ENCODE results near the gene CD320.

The CD320 gene

DNA sequence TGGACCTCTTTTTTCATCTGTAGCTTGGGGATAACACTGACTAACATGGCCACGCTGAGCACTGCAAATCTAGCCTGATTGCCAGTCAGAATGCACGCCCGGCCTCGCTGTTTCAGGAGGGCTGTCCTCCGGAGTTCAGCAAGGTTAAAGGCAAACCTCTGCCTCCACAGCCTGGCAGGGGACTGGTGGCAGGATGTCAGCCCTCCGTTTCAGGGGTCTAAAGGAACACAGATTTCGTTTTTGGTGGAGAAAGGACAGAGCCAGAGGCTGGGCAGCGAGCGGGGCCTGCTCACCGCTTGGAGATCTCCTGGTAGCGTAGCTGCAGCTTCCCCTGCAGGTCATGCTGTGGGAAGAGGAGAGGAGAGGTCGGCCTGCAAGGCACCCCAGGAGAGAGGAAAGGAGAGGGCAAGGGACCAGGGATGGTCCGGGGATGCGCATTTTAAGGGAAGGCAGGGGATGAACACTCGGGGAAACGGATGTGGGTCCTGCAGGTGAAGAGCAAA is 12.5 kb upstream of the CD320 start (continued):
- TF ChIP-seq, protein P1, sequence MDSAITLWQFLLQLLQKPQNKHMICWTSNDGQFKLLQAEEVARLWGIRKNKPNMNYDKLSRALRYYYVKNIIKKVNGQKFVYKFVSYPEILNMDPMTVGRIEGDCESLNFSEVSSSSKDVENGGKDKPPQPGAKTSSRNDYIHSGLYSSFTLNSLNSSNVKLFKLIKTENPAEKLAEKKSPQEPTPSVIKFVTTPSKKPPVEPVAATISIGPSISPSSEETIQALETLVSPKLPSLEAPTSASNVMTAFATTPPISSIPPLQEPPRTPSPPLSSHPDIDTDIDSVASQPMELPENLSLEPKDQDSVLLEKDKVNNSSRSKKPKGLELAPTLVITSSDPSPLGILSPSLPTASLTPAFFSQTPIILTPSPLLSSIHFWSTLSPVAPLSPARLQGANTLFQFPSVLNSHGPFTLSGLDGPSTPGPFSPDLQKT (IDR thresholded peaks at IDR 0.05; ENCODE audit: borderline replicate concordance, low read depth, low read length), result no peak
- TF ChIP-seq HOXD13 (CRISPR knock-in tag; IDR thresholded peaks at IDR 0.05; ENCODE audit: borderline replicate concordance) (0 out of 2 replicates have a peak, but pooled peaks have one; percentile 7), ZNF169 (tag by site-specific recombination; IDR thresholded peaks at IDR 0.05) (peak; percentile 26; the same call in 1 of the 2 replicates), ZNF785 (tag by site-specific recombination; IDR thresholded peaks at IDR 0.05) (no peak), ZNF248 (tag by site-specific recombination; IDR thresholded peaks at IDR 0.05) (no peak), ZNF404 (tag by site-specific recombination; IDR thresholded peaks at IDR 0.05) (no peak), ZNF677 (tag by site-specific recombination; IDR thresholded peaks at IDR 0.05) (no peak), ZNF777 (tag by site-specific recombination; IDR thresholded peaks at IDR 0.05; ENCODE audit: borderline replicate concordance) (no peak), KLF9 (tag by site-specific recombination; IDR thresholded peaks at IDR 0.05; ENCODE audit: low read depth) (no peak), ZNF19 (tag by site-specific recombination; IDR thresholded peaks at IDR 0.05; ENCODE audit: low read depth) (no peak), ZNF138 (tag by site-specific recombination; IDR thresholded peaks at IDR 0.05; ENCODE audit: borderline replicate concordance) (no peak), ZNF530 (tag by site-specific recombination; IDR thresholded peaks at IDR 0.05; ENCODE audit: low read depth) (peak; percentile 63; the same call in 1 of the 2 replicates), HOXC10 (CRISPR knock-in tag; IDR thresholded peaks at IDR 0.05) (no peak)

GRCh38 chr19:8319807-8320520 is 11.8 kb upstream of the CD320 start:
- peak overlapping the region; percentile 67; the same call in 1 of the 2 replicates for H3K27ac ChIP-seq (ENCODE audit: extremely low read depth, low read depth, low read length)
- peak overlapping the region; percentile 97 for H3K4me3 ChIP-seq (ENCODE audit: low read depth, low read length)
- H3K4me1 ChIP-seq (ENCODE audit: control insufficient read depth, insufficient read depth, low read length), result peaks cover 5% of the 10 kb centered on the region; the same call in 1 of the 2 replicates
- CTCF ChIA-PET, result interaction anchor here (0.6 kb wide), 2 partner anchors 378 to 402 kb away, joined by 3 to 5 read pairs; no protein-coding TSS in a partner anchor
- POLR2A ChIA-PET, result no interaction called here
- H3K9me3 ChIP-seq (ENCODE audit: control insufficient read depth, insufficient read depth, low read depth, low read length), result no peaks in the 10 kb centered on the region
- peaks cover 17 to 53% of the 10 kb centered on the region in 2 experiments for H3K36me3 ChIP-seq (ENCODE audit: control insufficient read depth in 2 of 2, insufficient read depth in 1 of 2, low read length in 2 of 2)
- TF ChIP-seq ZNF645 (tag by site-specific recombination; IDR thresholded peaks at IDR 0.05), result no peak
- no peak for TF ChIP-seq ZNF2 (tag by site-specific recombination; IDR thresholded peaks at IDR 0.05)
- TF ChIP-seq ZNF792 (tag by site-specific recombination; IDR thresholded peaks at IDR 0.05), result no peak
- no peak for TF ChIP-seq ZNF391 (tag by site-specific recombination; IDR thresholded peaks at IDR 0.05; ENCODE audit: borderline replicate concordance, low read depth)
- no peak for TF ChIP-seq HIC1 (tag by site-specific recombination; IDR thresholded peaks at IDR 0.05)
- TF ChIP-seq ZBTB44 (tag by site-specific recombination; IDR thresholded peaks at IDR 0.05), result no peak
- TF ChIP-seq ZBTB17 (tag by site-specific recombination; IDR thresholded peaks at IDR 0.05), result no peak
- no peak for TF ChIP-seq ZNF670 (tag by site-specific recombination; IDR thresholded peaks at IDR 0.05; ENCODE audit: low read depth)
- no peak for TF ChIP-seq ZBTB21 (tag by site-specific recombination; IDR thresholded peaks at IDR 0.05)
- no peak for TF ChIP-seq ZNF704 (tag by site-specific recombination; IDR thresholded peaks at IDR 0.05)
- no peak for TF ChIP-seq ZNF600 (tag by site-specific recombination; IDR thresholded peaks at IDR 0.05)
- no peak for TF ChIP-seq ZNF211 (tag by site-specific recombination; IDR thresholded peaks at IDR 0.05; ENCODE audit: low read depth)
- no peak for TF ChIP-seq GLI4 (tag by site-specific recombination; IDR thresholded peaks at IDR 0.05)
- TF ChIP-seq ZSCAN5A (tag by site-specific recombination; IDR thresholded peaks at IDR 0.05), result no peak
- no peak for TF ChIP-seq ZNF24 (tag by site-specific recombination; IDR thresholded peaks at IDR 0.05)
- no peak for TF ChIP-seq ZNF114 (tag by site-specific recombination; IDR thresholded peaks at IDR 0.05)
